Astrocyte of the spinal cord (primary cell): Measurements from ENCODE around the gene TBL1XR1.

ENCODE experiments used
- DNase-seq: peaks from one replicate; pipeline ENCODE4 v3.0.0; 2011; ENCODE audit warnings: low read depth, low spot score
- H3K4me3 ChIP-seq: 2 replicates; pipeline ENCODE4 v1.5.1; 2011; ENCODE audit warnings: low read depth, mild to moderate bottlenecking, low read length, moderate library complexity
- in situ Hi-C: cut with HindIII; loops from 2 replicates; pipeline ENCODE4 v1.10.0; 2017; ENCODE audit warnings: low sequenced_read_pairs
- TF ChIP-seq, protein P1 (sequence below): IDR thresholded peaks from 2 replicates; pipeline ENCODE4 v1.5.1; 2012; ENCODE audit warnings: low read depth, mild to moderate bottlenecking, low read length, inconsistent platforms

Gene TBL1XR1

GRCh38 chr3:177199206-177199760 is 2.0 kb upstream of the TBL1XR1 start:
- in situ Hi-C loops = no loop called here
- no peak for DNase-seq
- H3K4me3 ChIP-seq = no peak overlapping the region

GRCh38 chr3:177197727-177198460 is 612 bp upstream of the TBL1XR1 start:
- TF ChIP-seq, protein P1, sequence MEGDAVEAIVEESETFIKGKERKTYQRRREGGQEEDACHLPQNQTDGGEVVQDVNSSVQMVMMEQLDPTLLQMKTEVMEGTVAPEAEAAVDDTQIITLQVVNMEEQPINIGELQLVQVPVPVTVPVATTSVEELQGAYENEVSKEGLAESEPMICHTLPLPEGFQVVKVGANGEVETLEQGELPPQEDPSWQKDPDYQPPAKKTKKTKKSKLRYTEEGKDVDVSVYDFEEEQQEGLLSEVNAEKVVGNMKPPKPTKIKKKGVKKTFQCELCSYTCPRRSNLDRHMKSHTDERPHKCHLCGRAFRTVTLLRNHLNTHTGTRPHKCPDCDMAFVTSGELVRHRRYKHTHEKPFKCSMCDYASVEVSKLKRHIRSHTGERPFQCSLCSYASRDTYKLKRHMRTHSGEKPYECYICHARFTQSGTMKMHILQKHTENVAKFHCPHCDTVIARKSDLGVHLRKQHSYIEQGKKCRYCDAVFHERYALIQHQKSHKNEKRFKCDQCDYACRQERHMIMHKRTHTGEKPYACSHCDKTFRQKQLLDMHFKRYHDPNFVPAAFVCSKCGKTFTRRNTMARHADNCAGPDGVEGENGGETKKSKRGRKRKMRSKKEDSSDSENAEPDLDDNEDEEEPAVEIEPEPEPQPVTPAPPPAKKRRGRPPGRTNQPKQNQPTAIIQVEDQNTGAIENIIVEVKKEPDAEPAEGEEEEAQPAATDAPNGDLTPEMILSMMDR = no peak
- in situ Hi-C loops = no loop called here
- H3K4me3 ChIP-seq = peak overlapping the region; percentile 41
- DNase-seq = peak; percentile 33

More at GRCh38 chr3:177199206-177199760, 2.0 kb upstream of the TBL1XR1 start:
- TF ChIP-seq, protein P1 = no peak

DNA sequence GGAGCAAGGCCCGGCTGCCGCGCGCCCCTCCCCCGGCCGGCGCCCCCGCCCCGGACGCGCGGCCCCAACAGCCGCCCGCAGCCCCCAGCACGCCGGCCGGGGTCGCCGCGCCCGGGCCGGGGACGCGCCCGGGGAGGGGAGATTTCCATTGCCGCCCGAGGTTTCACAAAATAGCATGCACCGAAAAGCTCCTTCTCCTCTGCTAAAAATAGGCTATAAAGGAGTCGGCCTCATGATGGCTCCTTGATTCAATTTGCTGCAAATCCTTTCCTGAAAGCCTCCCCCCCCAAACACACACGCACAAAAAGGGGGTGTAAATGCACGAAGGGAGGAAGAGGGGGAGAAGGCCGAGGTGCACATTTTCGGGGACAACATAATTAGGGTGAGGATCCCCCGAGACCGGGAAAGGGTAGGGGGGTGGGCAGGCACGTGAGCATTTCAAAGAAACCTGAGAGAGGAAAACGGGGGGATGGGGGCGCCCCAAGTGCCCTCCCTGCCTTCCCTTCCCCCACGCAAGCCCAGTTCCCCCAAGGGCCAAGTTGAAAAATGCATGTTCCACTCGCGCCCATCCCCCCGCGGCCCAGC is 734 bp downstream of the TBL1XR1 start:
- peak overlapping the region; percentile 86 for H3K4me3 ChIP-seq
- in situ Hi-C loops = no loop called here
- peak; percentile 58 for DNase-seq
- TF ChIP-seq, protein P1 = no peak

DNA sequence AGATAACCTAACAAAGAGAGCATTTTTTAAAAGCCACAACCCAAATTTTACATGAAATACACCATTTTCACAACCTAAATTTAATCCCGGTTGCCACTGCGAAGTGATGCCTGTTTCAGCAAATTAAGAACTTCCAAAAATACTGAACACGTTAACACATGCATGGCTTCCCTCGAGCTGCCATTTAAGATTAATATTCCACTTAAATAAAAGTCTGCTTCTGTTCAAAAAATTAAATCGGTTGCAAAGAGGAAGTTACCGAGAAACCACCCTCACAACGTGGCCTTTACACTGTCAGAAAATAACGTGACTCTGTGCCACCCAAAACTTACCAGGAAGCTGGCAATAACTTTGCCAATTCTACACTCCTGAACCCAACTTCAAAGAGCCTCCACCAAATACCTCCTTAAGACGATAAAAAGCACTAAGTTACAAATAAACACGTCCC is 1.2 kb downstream of the TBL1XR1 start:
- in situ Hi-C loops = no loop called here
- H3K4me3 ChIP-seq = peak overlapping the region; percentile 86
- no peak for DNase-seq
- TF ChIP-seq, protein P1 = no peak

GRCh38 chr3:177195242-177195991 is 1.9 kb downstream of the TBL1XR1 start:
- in situ Hi-C loops = no loop called here
- H3K4me3 ChIP-seq = peak overlapping the region; percentile 86

GRCh38 chr3:177194299-177194698 is 3.0 kb downstream of the TBL1XR1 start:
- peak overlapping the region; percentile 86 for H3K4me3 ChIP-seq
- no peak for DNase-seq
- in situ Hi-C loops = no loop called here
- TF ChIP-seq, protein P1 = no peak

More at GRCh38 chr3:177195242-177195991, 1.9 kb downstream of the TBL1XR1 start:
- DNase-seq = peak; percentile 44
- TF ChIP-seq, protein P1 = no peak
